Panc1 (cell line): ENCODE data around the gene EFNA2. TPM values are rescaled to one million over a fixed set of nuclear protein-coding genes. Genes with fewer than 3 reads are reported as not detected.
"Not testable (repeated sequence)": the region's sequence is repeated elsewhere in the genome, so short reads cannot be mapped to it uniquely, and the experiment has no call there.

ENCODE experiments used
- ATAC-seq: fragments of 200-7000 bp; cut with Tn5 transposase; 2 replicates; pipeline ENCODE4 v1.9.1; 2020; ENCODE audit warnings: mild to moderate bottlenecking, moderate library complexity
- BruUV-seq: library from RNA; stranded (reverse); fragments of 400-500 nt; replicated peaks from 2 replicates; lab custom pipeline; 2021; lab: Mats Ljungman, UMichigan
- CTCF ChIA-PET: fragments of 300-600 bp; sonication (Branson Sonifier 250); formaldehyde crosslinking; loops from one replicate; lab custom pipeline; 2022; ENCODE audit warnings: antibody characterized with exemption; lab: Charles Lee
- POLR2A ChIA-PET: fragments of 300-600 bp; sonication (Branson Sonifier 250); formaldehyde crosslinking; loops from one replicate; lab custom pipeline; 2022; ENCODE audit warnings: antibody characterized with exemption; lab: Charles Lee
- DNase-seq: peaks from one replicate; pipeline ENCODE4 v3.0.0-alpha.2; 2010; ENCODE audit warnings: low read depth, low spot score
- H3K27ac ChIP-seq: 2 replicates; pipeline ENCODE4 v1.5.1; 2011; ENCODE audit warnings: mild to moderate bottlenecking, low read length, inconsistent platforms
- H3K27me3 ChIP-seq: fragments of 200-500 bp; sonication (Bioruptor generic); 2 replicates; pipeline ENCODE4 v1.6.0; 2014; ENCODE audit warnings: low read length, inconsistent platforms; ENCODE audit not compliant: control insufficient read depth, insufficient read depth
- H3K36me3 ChIP-seq: fragments of 200-500 bp; sonication (Bioruptor generic); 2 replicates; pipeline ENCODE4 v1.5.1; 2014; ENCODE audit warnings: inconsistent platforms, mild to moderate bottlenecking, low read length, moderate library complexity; ENCODE audit not compliant: control insufficient read depth, insufficient read depth
- H3K4me1 ChIP-seq: 2 replicates; pipeline ENCODE4 v1.5.1; 2011; ENCODE audit warnings: inconsistent platforms, mild to moderate bottlenecking, low read length, moderate library complexity; ENCODE audit not compliant: control insufficient read depth, insufficient read depth
- H3K4me3 ChIP-seq, 2 experiments: 2 replicates each; pipeline ENCODE4 v1.5.1; 2011 to 2012; ENCODE audit warnings: low read depth in 2 of 2, low read length in 2 of 2, mild to moderate bottlenecking in 2 of 2, inconsistent platforms in 1 of 2, moderate library complexity in 1 of 2
- H3K9me3 ChIP-seq: fragments of 200-500 bp; sonication (Bioruptor generic); 2 replicates; pipeline ENCODE4 v1.5.1; 2014; ENCODE audit warnings: low read depth, mild to moderate bottlenecking, inconsistent platforms, low read length, moderate library complexity; ENCODE audit not compliant: control insufficient read depth, insufficient read depth
- POLR2AphosphoS5 ChIP-seq: IDR thresholded peaks from 2 replicates; pipeline ENCODE4 v1.6.1; 2012; ENCODE audit warnings: mild to moderate bottlenecking, low read depth, low read length, moderate library complexity
- SIN3A ChIP-seq: IDR thresholded peaks from 2 replicates; pipeline ENCODE4 v1.6.1; 2012; ENCODE audit warnings: low read depth, mild to moderate bottlenecking, low read length, moderate library complexity, borderline replicate concordance; ENCODE audit not compliant: insufficient read depth
- TCF7L2 ChIP-seq: IDR thresholded peaks from 2 replicates; pipeline ENCODE4 v1.6.1; 2011; ENCODE audit warnings: mild to moderate bottlenecking, low read depth, low read length, inconsistent platforms
- in situ Hi-C: cut with HindIII; loops from 2 replicates; pipeline ENCODE4 v1.10.0; 2016; ENCODE audit warnings: low sequenced_read_pairs, low pct_unique_long_range_greater_than_20kb
- intact Hi-C: fragments of 100-400 bp; cut with micrococcal nuclease; formaldehyde crosslinking; loops from one replicate; pipeline ENCODE4 v1.10.0; 2022; ENCODE audit not compliant: unreplicated experiment
- total RNA-seq: library from RNA; stranded (reverse); gene quantifications from one replicate; pipeline ENCODE4 v1.2.1, GENCODE V29; 2021; ENCODE audit not compliant: unreplicated experiment
- TF ChIP-seq, protein P1 (sequence below): fragments of 450-650 bp; IDR thresholded peaks from 2 replicates; pipeline ENCODE4 v1.5.1; 2017; ENCODE audit warnings: mild to moderate bottlenecking
- TF ChIP-seq, protein P2 (sequence below), 2 experiments: IDR thresholded peaks; 2 replicates each; pipeline ENCODE4 v1.6.1; 2011 to 2012; ENCODE audit warnings: low read depth in 2 of 2, control low read depth in 1 of 2, low read length in 1 of 2, mild to moderate bottlenecking in 1 of 2, moderate library complexity in 1 of 2; ENCODE audit not compliant: insufficient read depth in 1 of 2

The EFNA2 gene
- total RNA-seq, 1 experiment from 2014 or later = 7.8 TPM

DNA sequence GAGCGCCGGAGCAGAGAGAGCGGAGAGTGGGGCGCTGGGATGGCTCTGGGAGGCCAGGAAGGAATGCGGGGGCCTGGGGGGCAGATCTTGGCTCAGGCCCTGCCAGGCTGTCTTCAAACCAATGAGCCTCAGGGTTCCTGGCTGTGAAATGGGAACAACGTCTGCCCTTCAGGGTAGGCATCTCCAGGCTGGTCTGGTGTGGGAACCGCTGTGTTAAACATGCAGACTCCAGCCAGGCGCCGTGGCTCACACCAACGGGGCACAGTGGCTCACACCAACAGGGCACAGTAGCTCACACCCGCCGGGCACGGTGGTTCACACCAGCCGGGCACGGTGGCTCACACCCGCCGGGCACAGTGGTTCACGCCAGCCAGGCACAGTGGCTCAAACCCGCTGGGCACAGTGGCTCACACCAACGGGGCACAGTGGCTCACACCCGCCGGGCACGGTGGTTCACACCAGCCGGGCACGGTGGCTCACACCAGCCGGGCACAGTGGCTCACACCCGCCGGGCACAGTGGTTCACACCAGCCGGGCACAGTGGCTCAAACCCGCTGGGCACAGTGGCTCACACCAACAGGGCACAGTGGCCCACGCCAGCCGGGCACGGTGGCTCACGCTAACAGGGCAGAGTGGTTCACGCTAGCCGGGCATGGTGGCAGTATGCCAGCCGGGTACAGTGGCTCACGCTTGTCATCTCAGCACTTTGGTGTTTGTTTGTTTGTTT is 40.1 kb downstream of the EFNA2 start:
- Histone ChIP-seq H3K27me3 (no peaks in the 10 kb centered on the region), H3K4me3 (peak overlapping the region in 1 of 2 experiments; percentile 45; a peak in 2 of 4 replicates), H3K4me1 (peaks cover 6% of the 10 kb centered on the region), H3K9me3 (no peaks in the 10 kb centered on the region), H3K36me3 (no peaks in the 10 kb centered on the region), H3K27ac (no peak overlapping the region)
- intact Hi-C loops (no loop called here), in situ Hi-C loops (no loop called here)
- DNase-seq (no peak), ATAC-seq (peak; percentile 34)
- TF ChIP-seq POLR2AphosphoS5 (no peak), SIN3A (no peak), TCF7L2 (no peak)
- TF ChIP-seq, protein P1, sequence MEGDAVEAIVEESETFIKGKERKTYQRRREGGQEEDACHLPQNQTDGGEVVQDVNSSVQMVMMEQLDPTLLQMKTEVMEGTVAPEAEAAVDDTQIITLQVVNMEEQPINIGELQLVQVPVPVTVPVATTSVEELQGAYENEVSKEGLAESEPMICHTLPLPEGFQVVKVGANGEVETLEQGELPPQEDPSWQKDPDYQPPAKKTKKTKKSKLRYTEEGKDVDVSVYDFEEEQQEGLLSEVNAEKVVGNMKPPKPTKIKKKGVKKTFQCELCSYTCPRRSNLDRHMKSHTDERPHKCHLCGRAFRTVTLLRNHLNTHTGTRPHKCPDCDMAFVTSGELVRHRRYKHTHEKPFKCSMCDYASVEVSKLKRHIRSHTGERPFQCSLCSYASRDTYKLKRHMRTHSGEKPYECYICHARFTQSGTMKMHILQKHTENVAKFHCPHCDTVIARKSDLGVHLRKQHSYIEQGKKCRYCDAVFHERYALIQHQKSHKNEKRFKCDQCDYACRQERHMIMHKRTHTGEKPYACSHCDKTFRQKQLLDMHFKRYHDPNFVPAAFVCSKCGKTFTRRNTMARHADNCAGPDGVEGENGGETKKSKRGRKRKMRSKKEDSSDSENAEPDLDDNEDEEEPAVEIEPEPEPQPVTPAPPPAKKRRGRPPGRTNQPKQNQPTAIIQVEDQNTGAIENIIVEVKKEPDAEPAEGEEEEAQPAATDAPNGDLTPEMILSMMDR = no peak
- TF ChIP-seq, protein P2, sequence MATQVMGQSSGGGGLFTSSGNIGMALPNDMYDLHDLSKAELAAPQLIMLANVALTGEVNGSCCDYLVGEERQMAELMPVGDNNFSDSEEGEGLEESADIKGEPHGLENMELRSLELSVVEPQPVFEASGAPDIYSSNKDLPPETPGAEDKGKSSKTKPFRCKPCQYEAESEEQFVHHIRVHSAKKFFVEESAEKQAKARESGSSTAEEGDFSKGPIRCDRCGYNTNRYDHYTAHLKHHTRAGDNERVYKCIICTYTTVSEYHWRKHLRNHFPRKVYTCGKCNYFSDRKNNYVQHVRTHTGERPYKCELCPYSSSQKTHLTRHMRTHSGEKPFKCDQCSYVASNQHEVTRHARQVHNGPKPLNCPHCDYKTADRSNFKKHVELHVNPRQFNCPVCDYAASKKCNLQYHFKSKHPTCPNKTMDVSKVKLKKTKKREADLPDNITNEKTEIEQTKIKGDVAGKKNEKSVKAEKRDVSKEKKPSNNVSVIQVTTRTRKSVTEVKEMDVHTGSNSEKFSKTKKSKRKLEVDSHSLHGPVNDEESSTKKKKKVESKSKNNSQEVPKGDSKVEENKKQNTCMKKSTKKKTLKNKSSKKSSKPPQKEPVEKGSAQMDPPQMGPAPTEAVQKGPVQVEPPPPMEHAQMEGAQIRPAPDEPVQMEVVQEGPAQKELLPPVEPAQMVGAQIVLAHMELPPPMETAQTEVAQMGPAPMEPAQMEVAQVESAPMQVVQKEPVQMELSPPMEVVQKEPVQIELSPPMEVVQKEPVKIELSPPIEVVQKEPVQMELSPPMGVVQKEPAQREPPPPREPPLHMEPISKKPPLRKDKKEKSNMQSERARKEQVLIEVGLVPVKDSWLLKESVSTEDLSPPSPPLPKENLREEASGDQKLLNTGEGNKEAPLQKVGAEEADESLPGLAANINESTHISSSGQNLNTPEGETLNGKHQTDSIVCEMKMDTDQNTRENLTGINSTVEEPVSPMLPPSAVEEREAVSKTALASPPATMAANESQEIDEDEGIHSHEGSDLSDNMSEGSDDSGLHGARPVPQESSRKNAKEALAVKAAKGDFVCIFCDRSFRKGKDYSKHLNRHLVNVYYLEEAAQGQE (IDR thresholded peaks at IDR 0.05; ENCODE audit: insufficient read depth in 1 of 2, low read depth in 2 of 2, low read length in 1 of 2) = no peak
- BruUV-seq = no TSS peak
- POLR2A ChIA-PET = no interaction called here
- CTCF ChIA-PET = interaction anchor here (0.7 kb wide), 1 partner anchor 26 kb away, joined by 3 read pairs; no protein-coding TSS in a partner anchor

DNA sequence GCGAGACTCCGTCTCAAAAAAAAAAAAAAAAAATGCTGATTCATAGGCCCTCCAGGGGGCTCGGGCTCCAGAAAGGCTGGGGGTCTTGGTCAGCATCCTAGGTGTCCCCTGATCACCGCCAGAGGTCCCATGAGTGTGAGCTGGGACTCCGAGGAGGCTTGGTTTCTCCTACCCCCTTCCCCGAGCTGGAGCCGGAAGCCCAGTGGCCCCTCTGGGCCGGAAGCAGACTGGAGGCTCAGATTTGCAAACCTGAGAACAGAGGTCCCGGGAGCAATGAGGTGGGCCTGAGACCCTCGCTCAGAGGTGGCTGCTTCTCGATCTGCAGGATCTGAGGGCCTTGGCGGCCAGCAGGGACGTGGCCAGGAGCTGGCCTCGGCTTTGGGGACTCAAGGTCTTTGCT is 41.5 kb downstream of the EFNA2 start:
- no peak for DNase-seq
- CTCF ChIA-PET = interaction anchor here (0.6 kb wide), 1 partner anchor 55 kb away, joined by 5 read pairs; no protein-coding TSS in a partner anchor
- TF ChIP-seq, protein P1 = no peak
- TF ChIP-seq SIN3A (no peak), POLR2AphosphoS5 (no peak), TCF7L2 (no peak)
- TF ChIP-seq, protein P2 (IDR thresholded peaks at IDR 0.05; ENCODE audit: insufficient read depth in 1 of 2, low read depth in 2 of 2, low read length in 1 of 2) = no peak
- in situ Hi-C loops (no loop called here), intact Hi-C loops (no loop called here)
- no TSS peak for BruUV-seq
- Histone ChIP-seq H3K9me3 (no peaks in the 10 kb centered on the region), H3K27me3 (no peaks in the 10 kb centered on the region), H3K4me1 (peaks cover 6% of the 10 kb centered on the region), H3K36me3 (no peaks in the 10 kb centered on the region), H3K27ac (no peak overlapping the region), H3K4me3 (no peak overlapping the region)
- POLR2A ChIA-PET = no interaction called here
- ATAC-seq = no peak

DNA sequence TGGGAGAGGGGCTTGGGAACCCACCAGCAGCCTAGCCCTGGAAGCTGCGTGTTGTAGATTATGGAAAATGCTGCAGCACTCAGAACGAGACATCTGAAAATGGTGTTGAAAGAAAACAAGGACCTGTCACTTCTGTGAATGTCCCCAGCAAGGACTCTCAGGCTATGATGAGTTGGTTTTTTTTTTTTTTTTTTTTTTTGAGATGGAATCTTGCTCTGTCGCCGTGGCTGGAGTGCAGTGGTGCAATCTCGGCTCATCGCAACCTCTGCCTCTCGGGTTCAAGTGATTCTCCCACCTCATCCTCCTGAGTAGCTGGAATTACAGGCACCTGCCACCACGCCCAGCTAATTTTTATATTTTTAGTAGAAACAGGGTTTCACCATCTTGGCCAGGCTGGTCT is 46.5 kb downstream of the EFNA2 start:
- H3K4me1 ChIP-seq, DNase-seq, H3K27ac ChIP-seq, H3K9me3 ChIP-seq, H3K36me3 ChIP-seq, H3K4me3 ChIP-seq, in situ Hi-C loops, CTCF ChIA-PET, ATAC-seq, POLR2A ChIA-PET, H3K27me3 ChIP-seq, intact Hi-C loops, BruUV-seq: not testable (repeated sequence)
